ENCODE data around the gene SLC44A4.
"Not testable (repeated sequence)": the region's sequence is repeated elsewhere in the genome, so short reads cannot be mapped to it uniquely, and the experiment has no call there.

The SLC44A4 gene

GRCh38 chr6:31829633-31830283 lies 49.0 kb downstream of the SLC44A4 start:
- no peak for DNase-seq (ENCODE audit: low read depth in 2 of 2)

- DNase-seq (ENCODE audit: low read depth in 2 of 2), result peak; percentile 89 to 95
These were observed 51.3 kb downstream of the SLC44A4 start, which contains the start of gene HSPA1B for GRCh38 chr6:31827286-31828079. HSPA1B (plus strand) TSS chr6:31827738; CDS start chr6:31827951, 213 bp downstream.

- peak in 1 of 2 donors; percentile 29 for DNase-seq (ENCODE audit: low read depth in 2 of 2)
These were observed 52.0 kb downstream of the SLC44A4 start for GRCh38 chr6:31826793-31827285.

GRCh38 chr6:31825553-31825952 lies 53.2 kb downstream of the SLC44A4 start:
- DNase-seq (ENCODE audit: low read depth in 2 of 2), result no peak

DNA sequence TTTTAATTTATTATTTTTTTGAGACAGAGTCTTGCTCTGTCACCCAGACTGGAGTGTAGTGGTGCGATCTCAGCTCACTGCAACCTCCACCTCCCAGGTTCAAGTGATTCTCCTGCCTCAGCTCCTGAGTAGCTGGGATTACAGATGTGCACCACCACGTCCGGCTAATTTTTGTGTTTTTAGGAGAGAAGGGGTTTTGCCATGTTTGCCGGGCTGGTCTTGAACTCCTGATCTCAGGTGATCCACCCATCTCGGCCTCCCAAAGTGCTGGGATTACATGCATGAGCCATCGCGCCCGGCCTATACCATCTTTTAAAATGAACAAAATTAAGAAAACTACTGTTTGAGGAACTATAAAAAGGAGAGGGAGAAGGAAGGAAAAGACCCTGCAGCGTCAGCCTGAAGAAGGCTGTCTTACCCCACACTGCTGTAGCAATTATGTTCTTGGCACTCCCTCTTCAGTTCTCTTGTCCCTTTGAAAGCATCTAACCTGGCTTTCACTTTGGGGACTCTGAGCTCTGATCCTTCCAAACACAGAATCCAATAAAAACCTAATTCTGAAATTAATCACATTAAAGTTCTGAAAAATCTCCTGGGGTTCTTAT lies 55.1 kb downstream of the SLC44A4 start:
- DNase-seq (ENCODE audit: low read depth in 2 of 2), result not testable (repeated sequence)

DNA sequence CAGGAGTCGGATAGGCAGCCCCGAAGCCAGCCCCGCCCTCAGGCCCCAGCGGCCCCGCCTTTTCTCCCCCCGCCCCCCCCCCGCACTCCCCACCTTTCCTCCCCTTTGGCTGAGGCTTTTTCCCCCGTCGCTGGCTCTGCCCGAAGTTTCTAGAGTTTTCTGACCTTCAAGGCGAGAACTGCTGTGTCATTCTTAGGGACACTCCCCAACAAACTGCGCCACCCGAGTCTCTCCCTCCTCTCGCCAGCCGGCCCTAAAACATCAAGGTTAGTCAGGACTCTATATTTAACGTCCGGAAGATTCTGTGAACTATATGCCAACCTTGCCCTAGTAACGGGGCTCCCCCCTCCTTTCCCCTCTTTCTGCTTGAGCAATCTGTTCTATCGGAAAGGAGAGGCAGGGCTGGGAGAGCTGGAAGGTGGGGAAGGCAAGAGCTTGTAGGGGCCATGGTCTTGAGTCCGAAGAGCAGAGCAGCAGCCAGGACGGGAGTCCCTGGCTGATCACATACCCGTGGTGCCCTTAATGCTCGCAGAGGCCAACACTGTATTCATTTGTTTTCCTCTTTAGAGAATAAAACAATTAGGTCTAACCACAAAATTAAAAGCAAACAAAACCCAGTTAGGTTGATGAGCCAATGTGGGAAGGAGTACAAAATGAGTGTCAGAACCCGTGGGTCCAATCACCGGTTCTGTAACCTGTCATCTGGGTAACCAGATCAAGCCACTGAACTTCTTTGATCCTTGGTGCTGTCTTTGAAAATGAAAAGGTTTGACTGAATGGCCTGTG lies 56.6 kb downstream of the SLC44A4 start:
- DNase-seq (ENCODE audit: low read depth in 2 of 2), result no peak

- peak in 1 of 2 donors; percentile 73 for DNase-seq (ENCODE audit: low read depth in 2 of 2)
These were observed 57.3 kb downstream of the SLC44A4 start for GRCh38 chr6:31821301-31822035.

GRCh38 chr6:31820399-31820798 lies 58.4 kb downstream of the SLC44A4 start:
- not testable (repeated sequence) for DNase-seq (ENCODE audit: low read depth in 2 of 2)

- no peak for DNase-seq (ENCODE audit: low read depth in 2 of 2)
These were observed 58.9 kb downstream of the SLC44A4 start for GRCh38 chr6:31819871-31820299.

- not testable (repeated sequence) for DNase-seq (ENCODE audit: low read depth in 2 of 2)
These were observed 60.8 kb downstream of the SLC44A4 start for GRCh38 chr6:31817929-31818511.

DNA sequence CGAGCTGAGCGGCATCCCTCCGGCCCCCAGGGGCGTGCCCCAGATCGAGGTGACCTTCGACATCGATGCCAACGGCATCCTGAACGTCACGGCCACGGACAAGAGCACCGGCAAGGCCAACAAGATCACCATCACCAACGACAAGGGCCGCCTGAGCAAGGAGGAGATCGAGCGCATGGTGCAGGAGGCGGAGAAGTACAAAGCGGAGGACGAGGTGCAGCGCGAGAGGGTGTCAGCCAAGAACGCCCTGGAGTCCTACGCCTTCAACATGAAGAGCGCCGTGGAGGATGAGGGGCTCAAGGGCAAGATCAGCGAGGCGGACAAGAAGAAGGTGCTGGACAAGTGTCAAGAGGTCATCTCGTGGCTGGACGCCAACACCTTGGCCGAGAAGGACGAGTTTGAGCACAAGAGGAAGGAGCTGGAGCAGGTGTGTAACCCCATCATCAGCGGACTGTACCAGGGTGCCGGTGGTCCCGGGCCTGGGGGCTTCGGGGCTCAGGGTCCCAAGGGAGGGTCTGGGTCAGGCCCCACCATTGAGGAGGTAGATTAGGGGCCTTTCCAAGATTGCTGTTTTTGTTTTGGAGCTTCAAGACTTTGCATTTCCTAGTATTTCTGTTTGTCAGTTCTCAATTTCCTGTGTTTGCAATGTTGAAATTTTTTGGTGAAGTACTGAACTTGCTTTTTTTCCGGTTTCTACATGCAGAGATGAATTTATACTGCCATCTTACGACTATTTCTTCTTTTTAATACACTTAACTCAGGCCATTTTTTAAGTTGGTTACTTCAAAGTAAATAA lies 61.5 kb downstream of the SLC44A4 start:
- not testable (repeated sequence) for DNase-seq (ENCODE audit: low read depth in 2 of 2)

DNA sequence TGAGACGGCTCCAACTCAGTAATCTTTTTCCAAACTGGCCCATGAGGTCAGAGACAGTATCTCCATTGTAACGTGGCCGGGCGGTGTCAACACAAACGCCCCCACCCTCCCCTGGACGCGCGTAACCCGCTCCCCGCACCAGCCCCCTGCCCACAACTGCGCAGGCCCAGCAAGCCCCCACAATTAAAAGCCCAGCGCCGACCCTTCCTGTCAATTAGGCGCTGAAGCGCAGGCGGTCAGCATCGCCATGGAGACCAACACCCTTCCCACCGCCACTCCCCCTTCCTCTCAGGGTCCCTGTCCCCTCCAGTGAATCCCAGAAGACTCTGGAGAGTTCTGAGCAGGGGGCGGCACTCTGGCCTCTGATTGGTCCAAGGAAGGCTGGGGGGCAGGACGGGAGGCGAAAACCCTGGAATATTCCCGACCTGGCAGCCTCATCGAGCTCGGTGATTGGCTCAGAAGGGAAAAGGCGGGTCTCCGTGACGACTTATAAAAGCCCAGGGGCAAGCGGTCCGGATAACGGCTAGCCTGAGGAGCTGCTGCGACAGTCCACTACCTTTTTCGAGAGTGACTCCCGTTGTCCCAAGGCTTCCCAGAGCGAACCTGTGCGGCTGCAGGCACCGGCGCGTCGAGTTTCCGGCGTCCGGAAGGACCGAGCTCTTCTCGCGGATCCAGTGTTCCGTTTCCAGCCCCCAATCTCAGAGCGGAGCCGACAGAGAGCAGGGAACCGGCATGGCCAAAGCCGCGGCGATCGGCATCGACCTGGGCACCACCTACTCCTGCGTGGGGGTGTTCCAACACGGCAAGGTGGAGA lies 63.6 kb downstream of the SLC44A4 start, which contains the start of the genes HSPA1A and HSPA1L:
HSPA1A (plus strand) TSS at position 519 of the 814 bp plus-strand sequence; CDS start at position 733, 214 bp downstream.
HSPA1L (minus strand) TSS at position 259 of the 814 bp plus-strand sequence. CDS start 3,311 bp downstream, outside the sequence.
- no peak for DNase-seq (ENCODE audit: low read depth in 2 of 2)

- no peak for DNase-seq (ENCODE audit: low read depth in 2 of 2)
These were observed 64.1 kb downstream of the SLC44A4 start for GRCh38 chr6:31814677-31815024.

GRCh38 chr6:31813465-31813849 lies 65.3 kb downstream of the SLC44A4 start:
- DNase-seq (ENCODE audit: low read depth in 2 of 2), result no peak
